Measurements from ENCODE around the gene F2RL3. TPM values are rescaled to one million over a fixed set of nuclear protein-coding genes. Genes with fewer than 3 reads are reported as not detected.

Gene F2RL3
- total and polyA plus RNA-seq, 9 of the 15 experiments (the other 6 are each of a cell fraction or from before 2014, with no cell fraction given): 1.4 to 27.6 (median 11.9) TPM

- TF ChIP-seq, protein P1, sequence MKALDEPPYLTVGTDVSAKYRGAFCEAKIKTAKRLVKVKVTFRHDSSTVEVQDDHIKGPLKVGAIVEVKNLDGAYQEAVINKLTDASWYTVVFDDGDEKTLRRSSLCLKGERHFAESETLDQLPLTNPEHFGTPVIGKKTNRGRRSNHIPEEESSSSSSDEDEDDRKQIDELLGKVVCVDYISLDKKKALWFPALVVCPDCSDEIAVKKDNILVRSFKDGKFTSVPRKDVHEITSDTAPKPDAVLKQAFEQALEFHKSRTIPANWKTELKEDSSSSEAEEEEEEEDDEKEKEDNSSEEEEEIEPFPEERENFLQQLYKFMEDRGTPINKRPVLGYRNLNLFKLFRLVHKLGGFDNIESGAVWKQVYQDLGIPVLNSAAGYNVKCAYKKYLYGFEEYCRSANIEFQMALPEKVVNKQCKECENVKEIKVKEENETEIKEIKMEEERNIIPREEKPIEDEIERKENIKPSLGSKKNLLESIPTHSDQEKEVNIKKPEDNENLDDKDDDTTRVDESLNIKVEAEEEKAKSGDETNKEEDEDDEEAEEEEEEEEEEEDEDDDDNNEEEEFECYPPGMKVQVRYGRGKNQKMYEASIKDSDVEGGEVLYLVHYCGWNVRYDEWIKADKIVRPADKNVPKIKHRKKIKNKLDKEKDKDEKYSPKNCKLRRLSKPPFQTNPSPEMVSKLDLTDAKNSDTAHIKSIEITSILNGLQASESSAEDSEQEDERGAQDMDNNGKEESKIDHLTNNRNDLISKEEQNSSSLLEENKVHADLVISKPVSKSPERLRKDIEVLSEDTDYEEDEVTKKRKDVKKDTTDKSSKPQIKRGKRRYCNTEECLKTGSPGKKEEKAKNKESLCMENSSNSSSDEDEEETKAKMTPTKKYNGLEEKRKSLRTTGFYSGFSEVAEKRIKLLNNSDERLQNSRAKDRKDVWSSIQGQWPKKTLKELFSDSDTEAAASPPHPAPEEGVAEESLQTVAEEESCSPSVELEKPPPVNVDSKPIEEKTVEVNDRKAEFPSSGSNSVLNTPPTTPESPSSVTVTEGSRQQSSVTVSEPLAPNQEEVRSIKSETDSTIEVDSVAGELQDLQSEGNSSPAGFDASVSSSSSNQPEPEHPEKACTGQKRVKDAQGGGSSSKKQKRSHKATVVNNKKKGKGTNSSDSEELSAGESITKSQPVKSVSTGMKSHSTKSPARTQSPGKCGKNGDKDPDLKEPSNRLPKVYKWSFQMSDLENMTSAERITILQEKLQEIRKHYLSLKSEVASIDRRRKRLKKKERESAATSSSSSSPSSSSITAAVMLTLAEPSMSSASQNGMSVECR (CRISPR knock-in tag; IDR thresholded peaks at IDR 0.05): no peak
- TF ChIP-seq ERF (CRISPR knock-in tag; IDR thresholded peaks at IDR 0.05) (no peak), PML (IDR thresholded peaks at IDR 0.05; ENCODE audit: low read length) (no peak), ZNF217 (CRISPR knock-in tag; IDR thresholded peaks at IDR 0.05) (no peak), DEAF1 (CRISPR knock-in tag; IDR thresholded peaks at IDR 0.05) (no peak), CBX3 (IDR thresholded peaks at IDR 0.05; ENCODE audit: borderline replicate concordance in 1 of 2, low read length in 2 of 2) (no peak)
These were observed 11.2 kb upstream of the F2RL3 start (continued) for GRCh38 chr19:16877581-16877980.
